Measurements from ENCODE around the gene NOS3. TPM values are rescaled to one million over a fixed set of nuclear protein-coding genes. Genes with fewer than 3 reads are reported as not detected.

Gene NOS3
- total RNA-seq, 1 donor from 2014 or later = 185 TPM

DNA sequence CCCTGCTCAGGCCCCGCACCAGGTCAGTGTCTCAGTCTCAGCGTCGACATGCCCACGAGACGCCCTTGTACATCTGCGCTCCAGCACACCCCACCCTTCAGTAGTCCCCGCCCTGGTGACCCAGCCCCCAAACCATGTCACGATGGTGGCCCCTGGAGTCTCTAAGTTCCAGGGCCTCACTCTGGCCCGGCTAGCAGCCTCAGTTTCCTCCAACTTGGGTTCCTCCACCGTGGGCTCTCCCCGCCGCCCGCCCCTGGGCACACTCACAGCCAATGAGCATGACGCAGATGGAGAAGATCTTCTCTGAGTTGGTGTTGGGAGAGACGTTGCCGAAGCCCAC, 39.7 kb upstream of the NOS3 start:
- no peak overlapping the region for H3K27ac ChIP-seq
- intact Hi-C loops (cut with DNase I) = no loop called here
- peaks cover 3% of the 10 kb centered on the region for H3K27me3 ChIP-seq
- TF ChIP-seq, protein P1, sequence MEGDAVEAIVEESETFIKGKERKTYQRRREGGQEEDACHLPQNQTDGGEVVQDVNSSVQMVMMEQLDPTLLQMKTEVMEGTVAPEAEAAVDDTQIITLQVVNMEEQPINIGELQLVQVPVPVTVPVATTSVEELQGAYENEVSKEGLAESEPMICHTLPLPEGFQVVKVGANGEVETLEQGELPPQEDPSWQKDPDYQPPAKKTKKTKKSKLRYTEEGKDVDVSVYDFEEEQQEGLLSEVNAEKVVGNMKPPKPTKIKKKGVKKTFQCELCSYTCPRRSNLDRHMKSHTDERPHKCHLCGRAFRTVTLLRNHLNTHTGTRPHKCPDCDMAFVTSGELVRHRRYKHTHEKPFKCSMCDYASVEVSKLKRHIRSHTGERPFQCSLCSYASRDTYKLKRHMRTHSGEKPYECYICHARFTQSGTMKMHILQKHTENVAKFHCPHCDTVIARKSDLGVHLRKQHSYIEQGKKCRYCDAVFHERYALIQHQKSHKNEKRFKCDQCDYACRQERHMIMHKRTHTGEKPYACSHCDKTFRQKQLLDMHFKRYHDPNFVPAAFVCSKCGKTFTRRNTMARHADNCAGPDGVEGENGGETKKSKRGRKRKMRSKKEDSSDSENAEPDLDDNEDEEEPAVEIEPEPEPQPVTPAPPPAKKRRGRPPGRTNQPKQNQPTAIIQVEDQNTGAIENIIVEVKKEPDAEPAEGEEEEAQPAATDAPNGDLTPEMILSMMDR (IDR thresholded peaks at IDR 0.05) = no peak
- H3K4me3 ChIP-seq = no peak overlapping the region
- DNase-seq (ENCODE audit: low spot score in 2 of 2) = no peak
- H3K9me3 ChIP-seq = no peaks in the 10 kb centered on the region
- no peaks in the 10 kb centered on the region for H3K36me3 ChIP-seq
- peaks cover 3 to 7% of the 10 kb centered on the region in 2 donors for H3K4me1 ChIP-seq

DNA sequence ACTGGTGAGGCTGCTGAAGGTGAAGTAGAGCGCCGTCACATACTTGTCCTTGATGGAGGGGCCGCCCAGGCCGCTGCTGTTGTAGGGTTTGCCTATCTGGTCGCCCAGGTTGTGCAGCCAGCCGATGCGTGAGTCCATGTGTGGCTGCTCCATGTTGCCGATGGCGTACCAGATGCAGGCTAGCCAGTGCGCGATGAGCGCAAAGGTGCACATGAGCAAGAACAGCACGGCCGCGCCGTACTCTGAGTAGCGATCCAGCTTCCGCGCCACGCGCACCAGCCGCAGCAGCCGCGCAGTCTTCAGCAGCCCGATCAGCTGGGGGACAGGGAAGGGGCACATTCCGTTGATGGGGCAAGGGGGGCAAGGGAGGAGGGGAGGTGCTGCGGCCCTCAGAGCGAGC, 39.3 kb upstream of the NOS3 start:
- intact Hi-C loops (cut with DNase I) = no loop called here
- TF ChIP-seq, protein P1 (IDR thresholded peaks at IDR 0.05) = no peak
- peaks cover 3 to 7% of the 10 kb centered on the region in 2 donors for H3K4me1 ChIP-seq
- no peak overlapping the region for H3K4me3 ChIP-seq
- H3K27ac ChIP-seq = no peak overlapping the region
- no peak for DNase-seq (ENCODE audit: low spot score in 2 of 2)
- H3K36me3 ChIP-seq = no peaks in the 10 kb centered on the region
- peaks cover 3% of the 10 kb centered on the region for H3K27me3 ChIP-seq
- no peaks in the 10 kb centered on the region for H3K9me3 ChIP-seq

DNA sequence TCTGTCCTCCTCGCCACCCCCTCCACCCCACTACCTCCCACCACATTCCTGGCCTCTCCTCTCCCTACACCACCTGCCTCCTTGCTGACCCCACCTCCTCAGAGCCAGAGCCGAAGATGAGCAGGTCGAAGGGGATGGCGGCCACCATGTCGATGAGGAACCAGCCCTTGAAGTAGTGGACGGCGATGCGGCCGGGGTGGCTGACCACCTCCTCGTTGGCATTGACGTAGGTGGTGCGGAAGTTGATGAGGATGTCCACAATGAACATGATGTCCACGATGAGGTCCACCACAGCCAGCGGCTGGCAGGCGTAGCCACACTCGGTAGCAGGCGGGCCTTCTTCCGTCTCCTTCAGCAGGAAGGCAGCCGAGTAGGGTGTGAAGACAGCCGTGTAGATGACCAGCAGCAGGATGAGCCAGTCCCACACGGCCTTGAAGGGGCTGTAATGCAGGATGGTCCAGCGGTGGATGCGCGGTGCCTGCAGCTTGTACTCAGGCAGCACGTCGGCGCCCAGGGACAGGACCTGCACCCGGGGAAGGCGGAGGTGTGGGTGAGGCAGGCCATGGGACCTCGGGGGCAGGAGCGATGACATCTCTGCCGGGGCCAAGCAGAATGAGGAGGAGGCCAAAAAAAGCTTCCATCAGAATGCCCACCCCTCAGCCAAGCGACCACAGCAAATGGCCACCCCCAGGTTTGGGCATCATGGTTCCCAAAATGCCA, 38.3 kb upstream of the NOS3 start:
- no peak for DNase-seq (ENCODE audit: low spot score in 2 of 2)
- no peak overlapping the region for H3K4me3 ChIP-seq
- intact Hi-C loops (cut with DNase I) = no loop called here
- H3K27ac ChIP-seq = no peak overlapping the region
- peaks cover 3 to 7% of the 10 kb centered on the region in 2 donors for H3K4me1 ChIP-seq
- peaks cover 3% of the 10 kb centered on the region for H3K27me3 ChIP-seq
- H3K36me3 ChIP-seq = no peaks in the 10 kb centered on the region
- TF ChIP-seq, protein P1 (IDR thresholded peaks at IDR 0.05) = no peak
- H3K9me3 ChIP-seq = no peaks in the 10 kb centered on the region

DNA sequence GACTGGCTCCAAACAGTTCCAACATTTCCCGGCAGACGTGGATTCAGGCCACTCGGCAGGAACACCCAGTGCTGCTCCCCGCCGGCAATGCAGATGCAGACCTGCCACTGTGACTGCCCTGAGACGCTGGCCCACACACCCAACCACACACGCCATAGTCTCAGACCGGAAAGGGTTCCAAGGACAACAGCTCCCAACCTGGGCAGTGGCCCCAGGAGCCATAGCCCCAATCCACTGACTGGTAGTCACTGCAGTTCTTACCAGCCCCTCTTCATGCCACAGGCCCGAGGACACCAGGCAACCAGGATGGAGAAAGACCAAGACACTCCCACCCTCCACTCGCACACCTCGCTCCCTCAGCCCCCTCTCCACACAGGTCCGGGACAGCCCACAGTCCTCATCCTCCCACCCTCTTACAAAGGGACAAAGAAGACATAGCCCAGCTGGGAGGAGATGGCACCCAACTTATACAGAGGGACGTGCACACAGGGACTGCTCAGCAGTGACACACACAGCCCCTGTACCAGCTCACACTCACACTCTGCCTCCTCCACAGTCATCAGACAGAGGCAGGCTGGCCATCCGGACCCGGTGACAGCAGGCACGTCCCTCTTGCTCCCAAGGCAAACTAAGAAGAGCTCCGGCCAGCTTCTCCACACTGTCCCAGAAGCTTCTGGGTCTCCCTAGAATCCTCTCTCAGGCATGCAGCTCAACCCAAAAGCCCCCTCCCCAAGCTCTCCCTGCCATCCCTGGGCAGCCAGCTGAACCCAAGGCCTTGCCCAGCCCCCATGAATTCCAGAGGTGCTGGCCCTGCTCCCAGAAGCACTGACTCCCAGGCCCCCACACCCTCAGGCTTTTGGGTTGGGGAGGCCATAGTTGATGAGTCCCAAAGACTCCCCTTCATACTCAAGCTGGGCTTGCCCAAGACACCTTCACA, 37.5 kb upstream of the NOS3 start:
- Histone ChIP-seq H3K36me3 (no peaks in the 10 kb centered on the region), H3K4me1 (peaks cover 3 to 7% of the 10 kb centered on the region in 2 donors), H3K9me3 (no peaks in the 10 kb centered on the region), H3K4me3 (no peak overlapping the region), H3K27me3 (no peaks in the 10 kb centered on the region), H3K27ac (no peak overlapping the region)
- intact Hi-C loops (cut with DNase I) = no loop called here
- TF ChIP-seq, protein P1 (IDR thresholded peaks at IDR 0.05) = no peak
- no peak for DNase-seq (ENCODE audit: low spot score in 2 of 2)

DNA sequence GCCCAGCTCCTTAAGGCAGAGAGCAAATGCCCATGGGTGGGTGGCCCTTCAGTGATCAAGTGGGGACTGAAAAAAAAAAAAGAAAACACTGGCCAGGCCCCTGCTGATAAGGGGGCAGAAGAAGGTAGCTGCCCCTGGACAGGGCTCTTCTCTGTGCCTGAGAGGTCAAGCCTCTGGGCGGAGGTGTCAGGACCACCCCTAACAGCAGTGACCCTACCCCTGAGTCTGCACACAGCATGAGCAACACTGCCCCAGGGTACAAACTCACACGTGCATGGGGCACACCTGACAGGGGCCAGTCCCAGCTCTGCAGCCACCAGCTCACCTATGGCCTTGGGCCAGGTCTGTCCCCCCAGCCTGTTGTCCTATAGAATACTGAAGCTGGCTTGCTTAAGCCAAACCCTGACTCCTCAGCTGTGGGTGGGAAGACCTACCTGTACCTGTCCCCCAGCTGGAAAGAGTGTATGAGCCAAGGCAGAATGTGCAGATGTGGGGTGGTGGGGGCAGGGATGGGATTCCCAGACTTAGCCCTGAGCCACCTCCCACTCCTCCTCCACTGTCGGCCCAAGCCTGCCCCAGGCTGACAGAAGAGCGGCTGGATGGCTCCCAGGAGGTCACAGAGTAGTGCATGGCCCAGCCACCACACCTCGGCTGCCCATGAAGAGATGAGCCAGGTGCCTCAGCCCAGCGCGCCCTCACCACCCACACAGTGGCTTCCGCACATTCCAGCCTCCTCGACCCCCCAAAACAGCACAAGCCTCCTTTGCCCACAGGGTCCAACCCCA, 36.4 kb upstream of the NOS3 start:
- Histone ChIP-seq H3K27ac (no peak overlapping the region), H3K27me3 (no peaks in the 10 kb centered on the region), H3K4me3 (no peak overlapping the region), H3K4me1 (peaks cover 3 to 7% of the 10 kb centered on the region in 2 donors), H3K9me3 (no peaks in the 10 kb centered on the region), H3K36me3 (no peaks in the 10 kb centered on the region)
- intact Hi-C loops (cut with DNase I) = no loop called here
- TF ChIP-seq, protein P1 (IDR thresholded peaks at IDR 0.05) = no peak
- DNase-seq (ENCODE audit: low spot score in 2 of 2) = no peak

Measured in ascending aorta (tissue), 2 donors.